ENCODE results near the gene N4BP2L2. TPM values are rescaled to one million over a fixed set of nuclear protein-coding genes. Genes with fewer than 3 reads are reported as not detected.

N4BP2L2 gene
- total RNA-seq, 1 donor = 183 TPM

DNA sequence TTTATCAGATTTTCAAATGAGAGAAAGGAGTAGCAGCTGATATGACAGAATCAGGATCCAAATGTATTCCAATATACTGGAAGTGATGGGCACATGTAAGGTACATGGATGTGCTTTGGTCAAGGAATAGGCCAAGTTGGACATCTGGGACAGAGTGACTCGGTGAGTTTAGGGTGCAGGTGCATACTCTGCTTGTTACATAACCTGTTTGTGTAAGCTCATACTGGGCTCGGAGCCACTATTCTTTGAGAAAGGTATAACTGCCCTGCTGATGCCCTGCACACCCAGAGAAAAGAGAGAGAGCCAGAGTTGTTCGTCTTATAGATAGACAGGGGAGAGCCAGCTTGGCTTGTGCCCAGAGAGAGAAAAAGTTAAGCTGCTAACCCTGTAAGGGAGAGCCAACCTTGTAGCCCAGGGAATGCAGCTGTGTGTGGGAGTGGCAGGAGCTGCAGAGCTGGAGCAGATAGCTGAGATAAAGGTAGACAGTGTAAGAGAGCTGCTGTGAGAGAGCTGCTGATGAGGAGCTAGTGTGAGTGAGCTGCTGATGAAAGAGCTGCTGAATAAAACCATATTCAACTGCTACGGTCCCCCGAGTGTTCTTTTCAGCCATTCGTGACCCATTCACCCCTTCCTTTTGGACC is 70.0 kb downstream of the N4BP2L2 start:
- no peak overlapping the region for H3K4me2 ChIP-seq (ENCODE audit: insufficient read depth, low read length)
- no peaks in the 10 kb centered on the region for H3K27me3 ChIP-seq (ENCODE audit: insufficient read depth, low read length)
- H3K79me2 ChIP-seq (ENCODE audit: insufficient read depth, low read length) = no peaks in the 10 kb centered on the region

DNA sequence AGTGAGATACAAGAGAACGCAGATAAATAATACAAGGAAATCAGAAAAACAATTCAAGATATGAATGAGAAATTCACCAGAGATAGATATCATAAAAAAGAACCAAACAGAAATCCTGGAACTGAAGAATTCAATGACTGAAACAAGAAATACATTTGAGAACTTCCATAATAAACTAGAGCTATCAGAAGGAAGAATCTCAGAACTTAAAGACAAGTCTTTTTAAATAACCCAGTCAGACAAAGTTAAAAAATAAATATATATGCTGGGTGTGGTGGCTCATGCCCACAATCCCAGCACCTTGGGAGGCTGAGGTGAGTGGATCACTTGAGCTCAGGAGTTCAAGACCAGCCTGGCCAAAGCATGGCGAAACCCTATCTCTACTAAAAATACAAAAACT is 82.0 kb downstream of the N4BP2L2 start:
- Histone ChIP-seq H3K9me3 (ENCODE audit: low read depth, low read length) (no peaks in the 10 kb centered on the region), H3K27me3 (ENCODE audit: insufficient read depth, low read length) (no peaks in the 10 kb centered on the region)
- TF ChIP-seq, protein P1, sequence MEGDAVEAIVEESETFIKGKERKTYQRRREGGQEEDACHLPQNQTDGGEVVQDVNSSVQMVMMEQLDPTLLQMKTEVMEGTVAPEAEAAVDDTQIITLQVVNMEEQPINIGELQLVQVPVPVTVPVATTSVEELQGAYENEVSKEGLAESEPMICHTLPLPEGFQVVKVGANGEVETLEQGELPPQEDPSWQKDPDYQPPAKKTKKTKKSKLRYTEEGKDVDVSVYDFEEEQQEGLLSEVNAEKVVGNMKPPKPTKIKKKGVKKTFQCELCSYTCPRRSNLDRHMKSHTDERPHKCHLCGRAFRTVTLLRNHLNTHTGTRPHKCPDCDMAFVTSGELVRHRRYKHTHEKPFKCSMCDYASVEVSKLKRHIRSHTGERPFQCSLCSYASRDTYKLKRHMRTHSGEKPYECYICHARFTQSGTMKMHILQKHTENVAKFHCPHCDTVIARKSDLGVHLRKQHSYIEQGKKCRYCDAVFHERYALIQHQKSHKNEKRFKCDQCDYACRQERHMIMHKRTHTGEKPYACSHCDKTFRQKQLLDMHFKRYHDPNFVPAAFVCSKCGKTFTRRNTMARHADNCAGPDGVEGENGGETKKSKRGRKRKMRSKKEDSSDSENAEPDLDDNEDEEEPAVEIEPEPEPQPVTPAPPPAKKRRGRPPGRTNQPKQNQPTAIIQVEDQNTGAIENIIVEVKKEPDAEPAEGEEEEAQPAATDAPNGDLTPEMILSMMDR (IDR thresholded peaks at IDR 0.05; ENCODE audit: extremely low read depth, low read depth, low read length) = no peak

More for the DNA sequence above, 70.0 kb downstream of the N4BP2L2 start:
- DNase-seq (ENCODE audit: insufficient read length, low spot score, missing footprints) = no peak
- Histone ChIP-seq H3K9me3 (ENCODE audit: low read depth, low read length) (no peaks in the 10 kb centered on the region), H4K20me1 (ENCODE audit: insufficient read depth, low read length) (no peaks in the 10 kb centered on the region), H2AFZ (ENCODE audit: low read length) (no peak overlapping the region), H3K36me3 (ENCODE audit: insufficient read depth, low read length) (no peaks in the 10 kb centered on the region), H3K4me3 (ENCODE audit: insufficient read depth, low read length) (no peak overlapping the region), H3K27ac (ENCODE audit: low read depth, low read length) (no peak overlapping the region), H3K4me1 (ENCODE audit: insufficient read depth, low read length) (peaks cover 15% of the 10 kb centered on the region)
- TF ChIP-seq, protein P1 (IDR thresholded peaks at IDR 0.05; ENCODE audit: extremely low read depth, low read depth, low read length) = no peak

DNA sequence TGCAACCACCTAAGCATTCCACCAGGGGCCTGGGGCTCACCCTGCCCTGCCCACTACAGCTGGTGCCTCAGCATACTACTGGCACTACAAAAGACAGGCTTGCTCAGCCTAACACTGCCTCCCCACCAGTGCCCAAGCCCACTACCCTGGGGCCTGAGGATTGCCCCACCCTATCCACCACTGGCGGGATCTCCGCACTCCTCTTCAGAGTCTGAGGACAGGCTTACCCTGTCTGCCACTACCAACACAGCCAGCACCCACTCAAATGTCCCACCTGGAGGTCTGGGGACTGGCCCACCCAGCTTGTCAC is 83.0 kb downstream of the N4BP2L2 start:
- DNase-seq (ENCODE audit: insufficient read length, low spot score, missing footprints) = no peak
- no peaks in the 10 kb centered on the region for H3K9me3 ChIP-seq (ENCODE audit: low read depth, low read length)
- no peaks in the 10 kb centered on the region for H3K27me3 ChIP-seq (ENCODE audit: insufficient read depth, low read length)
- TF ChIP-seq, protein P1 (IDR thresholded peaks at IDR 0.05; ENCODE audit: extremely low read depth, low read depth, low read length) = no peak
- H3K79me2 ChIP-seq (ENCODE audit: insufficient read depth, low read length) = no peaks in the 10 kb centered on the region
- H4K20me1 ChIP-seq (ENCODE audit: insufficient read depth, low read length) = no peaks in the 10 kb centered on the region
- H3K4me2 ChIP-seq (ENCODE audit: insufficient read depth, low read length) = no peak overlapping the region
- H2AFZ ChIP-seq (ENCODE audit: low read length) = no peak overlapping the region
- H3K4me1 ChIP-seq (ENCODE audit: insufficient read depth, low read length) = no peaks in the 10 kb centered on the region
- H3K4me3 ChIP-seq (ENCODE audit: insufficient read depth, low read length) = no peak overlapping the region
- no peaks in the 10 kb centered on the region for H3K36me3 ChIP-seq (ENCODE audit: insufficient read depth, low read length)
- H3K27ac ChIP-seq (ENCODE audit: low read depth, low read length) = no peak overlapping the region

More for the DNA sequence above, 82.0 kb downstream of the N4BP2L2 start:
- H3K79me2 ChIP-seq (ENCODE audit: insufficient read depth, low read length) = no peaks in the 10 kb centered on the region
- no peak overlapping the region for H3K4me2 ChIP-seq (ENCODE audit: insufficient read depth, low read length)
- no peaks in the 10 kb centered on the region for H3K4me1 ChIP-seq (ENCODE audit: insufficient read depth, low read length)
- DNase-seq (ENCODE audit: insufficient read length, low spot score, missing footprints) = no peak
- no peak overlapping the region for H2AFZ ChIP-seq (ENCODE audit: low read length)
- H3K4me3 ChIP-seq (ENCODE audit: insufficient read depth, low read length) = no peak overlapping the region
- no peak overlapping the region for H3K27ac ChIP-seq (ENCODE audit: low read depth, low read length)
- H4K20me1 ChIP-seq (ENCODE audit: insufficient read depth, low read length) = no peaks in the 10 kb centered on the region
- no peaks in the 10 kb centered on the region for H3K36me3 ChIP-seq (ENCODE audit: insufficient read depth, low read length)

DNA sequence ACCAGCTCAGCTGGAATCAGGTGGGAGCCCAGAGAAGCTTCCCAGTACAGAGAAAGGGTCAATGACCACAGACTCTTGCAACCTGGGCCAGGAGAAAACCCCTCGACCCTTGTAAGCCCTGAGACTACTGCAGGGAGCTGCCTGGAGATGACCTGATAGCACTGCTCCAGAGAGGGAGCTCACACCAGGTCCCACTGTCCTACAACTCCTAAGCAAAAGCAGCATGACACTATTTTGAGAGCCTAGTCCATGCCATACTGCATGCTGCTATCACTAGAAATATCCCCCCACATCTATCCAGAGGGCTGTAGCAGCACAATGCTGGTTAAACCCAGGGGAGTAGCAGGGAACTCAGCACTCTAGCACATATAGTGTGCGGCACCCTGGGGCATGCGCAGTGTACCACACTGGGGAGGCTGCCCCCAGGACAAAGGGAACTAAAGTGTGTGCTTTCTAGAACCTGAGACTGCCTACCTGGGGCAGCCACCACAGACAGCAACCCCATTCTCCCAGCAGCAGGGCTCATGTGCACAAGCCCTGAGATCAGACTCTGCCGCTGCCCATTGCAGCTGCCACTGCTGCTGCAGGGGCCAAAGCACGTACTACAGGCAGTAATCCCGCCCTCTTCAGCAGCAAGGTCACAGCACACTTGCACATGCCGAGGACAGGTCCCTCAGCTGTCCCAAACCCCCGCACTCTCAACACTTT is 83.6 kb downstream of the N4BP2L2 start:
- no peaks in the 10 kb centered on the region for H3K27me3 ChIP-seq (ENCODE audit: insufficient read depth, low read length)
- no peaks in the 10 kb centered on the region for H3K4me1 ChIP-seq (ENCODE audit: insufficient read depth, low read length)
- no peaks in the 10 kb centered on the region for H3K36me3 ChIP-seq (ENCODE audit: insufficient read depth, low read length)
- no peaks in the 10 kb centered on the region for H4K20me1 ChIP-seq (ENCODE audit: insufficient read depth, low read length)
- no peak for DNase-seq (ENCODE audit: insufficient read length, low spot score, missing footprints)
- no peak overlapping the region for H2AFZ ChIP-seq (ENCODE audit: low read length)
- H3K9me3 ChIP-seq (ENCODE audit: low read depth, low read length) = no peaks in the 10 kb centered on the region
- H3K4me3 ChIP-seq (ENCODE audit: insufficient read depth, low read length) = no peak overlapping the region
- H3K4me2 ChIP-seq (ENCODE audit: insufficient read depth, low read length) = no peak overlapping the region
- no peak overlapping the region for H3K27ac ChIP-seq (ENCODE audit: low read depth, low read length)
- H3K79me2 ChIP-seq (ENCODE audit: insufficient read depth, low read length) = no peaks in the 10 kb centered on the region
- TF ChIP-seq, protein P1 (IDR thresholded peaks at IDR 0.05; ENCODE audit: extremely low read depth, low read depth, low read length) = no peak
